Hematopoietic multipotent progenitor cell treated with erythropoietin and hydrocortisone succinate and interleukin-3 and kit ligand, for 6 days (in vitro differentiated cells): Measurements from ENCODE around the gene ZNF133.
A peak's percentile ranks its signal among the peaks of the same experiment; 100 is the strongest.
"Not testable (repeated sequence)": the region's sequence is repeated elsewhere in the genome, so short reads cannot be mapped to it uniquely, and the experiment has no call there.

ENCODE experiments used
- DNase-seq: peaks from one replicate; pipeline ENCODE4 v3.0.0-alpha.2; 2015

The ZNF133 gene

GRCh38 chr20:18287915-18288748, at the start of gene ZNF133:
TSS of gene ZNF133 (plus strand) at chr20:18288527. CDS start at chr20:18305687, 17,160 bp downstream.
- DNase-seq, result peak; percentile 95

GRCh38 chr20:18240997-18241396, 47.3 kb upstream of the ZNF133 start:
- DNase-seq, result no peak

DNA sequence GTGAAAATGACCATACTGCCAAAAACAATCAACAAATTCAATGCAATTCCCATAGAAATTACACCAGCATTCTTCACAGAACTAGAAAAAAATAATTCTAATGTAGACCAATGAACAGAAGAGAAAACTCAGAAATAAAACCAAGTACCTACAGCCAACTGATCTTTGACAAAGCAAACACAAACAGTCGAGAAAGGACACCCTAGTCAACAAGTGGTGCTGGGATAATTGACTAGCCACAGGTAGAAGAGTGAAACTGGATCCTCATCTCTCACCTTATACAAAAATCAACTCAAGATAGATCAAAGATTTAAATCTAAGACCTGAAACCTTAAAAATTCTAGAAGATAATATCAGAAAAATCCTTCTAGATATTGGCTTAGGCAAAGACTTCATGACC, 44.5 kb upstream of the ZNF133 start:
- DNase-seq, result no peak

DNA sequence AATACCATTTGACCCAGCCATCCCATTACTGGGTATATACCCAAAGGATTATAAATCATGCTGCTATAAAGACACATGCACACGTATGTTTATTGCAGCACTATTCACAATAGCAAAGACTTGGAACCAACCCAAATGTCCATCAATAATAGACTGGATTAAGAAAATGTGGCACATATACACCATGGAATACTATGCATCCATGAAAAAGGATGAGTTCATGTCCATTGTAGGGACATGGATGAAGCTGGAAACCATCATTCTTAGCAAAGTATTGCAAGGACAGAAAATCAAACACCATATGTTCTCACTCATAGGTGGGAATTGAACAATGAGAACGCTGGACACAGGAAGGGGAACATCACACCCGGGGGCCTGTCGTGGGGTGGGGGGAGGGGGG, 39.8 kb upstream of the ZNF133 start:
- not testable (repeated sequence) for DNase-seq

DNA sequence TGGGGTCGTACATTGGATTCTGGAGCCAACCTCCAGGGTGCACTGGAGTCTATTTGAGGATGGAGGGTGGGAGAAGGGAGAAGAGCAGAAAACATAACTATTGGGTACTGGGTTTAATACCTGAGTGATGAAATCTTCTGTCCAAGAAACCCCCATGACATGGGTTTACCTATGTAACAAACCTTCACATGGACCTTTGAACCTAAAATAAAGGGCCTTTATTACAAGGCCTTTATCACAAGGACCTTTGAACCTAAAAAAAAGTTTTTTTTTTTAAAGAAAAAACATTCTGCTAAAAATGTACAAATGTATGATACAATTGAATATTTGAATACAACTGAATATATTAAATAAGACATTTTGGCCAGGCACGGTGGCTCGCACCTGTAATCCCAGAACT, 38.1 kb upstream of the ZNF133 start:
- DNase-seq, result no peak

- no peak for DNase-seq
Observed at GRCh38 chr20:18252597-18253451, 35.5 kb upstream of the ZNF133 start.

DNA sequence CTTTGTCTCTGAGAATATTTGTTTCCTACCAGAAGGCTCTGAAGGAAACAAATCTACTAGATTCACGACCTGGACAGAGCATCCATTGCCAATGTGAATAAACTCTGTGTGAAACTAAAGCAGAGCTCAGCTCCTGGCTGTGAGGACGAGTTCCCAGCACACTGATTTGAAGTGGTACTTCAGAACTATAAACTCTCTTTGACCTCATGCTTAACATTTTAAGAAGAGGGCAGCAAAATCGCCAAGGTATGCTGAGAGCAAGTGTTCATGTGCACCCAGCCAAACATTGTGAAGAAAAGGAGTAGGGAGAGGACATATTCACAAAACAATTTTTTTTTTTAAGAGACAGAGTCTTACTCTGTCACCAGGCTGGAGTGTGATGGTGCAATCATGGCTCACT, 33.7 kb upstream of the ZNF133 start:
- DNase-seq, result no peak

DNA sequence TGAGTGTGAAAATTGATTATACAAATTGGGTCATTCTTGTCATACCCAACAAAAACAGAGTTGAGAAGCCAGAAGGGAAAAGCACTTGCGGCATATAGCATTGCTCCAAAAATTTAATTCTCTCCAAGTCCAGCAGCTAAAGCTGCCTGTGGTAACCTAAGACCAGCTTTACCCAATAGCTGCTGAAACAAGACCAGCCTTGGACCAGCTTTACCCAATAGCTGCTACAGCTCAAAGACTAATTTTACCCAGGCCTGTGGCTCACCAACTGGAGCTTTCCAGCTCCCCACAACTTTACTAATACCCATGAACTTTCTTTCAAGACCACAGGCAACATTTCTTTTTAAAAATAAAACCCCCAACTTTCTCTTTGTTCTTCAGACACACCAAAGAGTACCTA, 32.8 kb upstream of the ZNF133 start:
- DNase-seq, result peak; percentile 8

DNA sequence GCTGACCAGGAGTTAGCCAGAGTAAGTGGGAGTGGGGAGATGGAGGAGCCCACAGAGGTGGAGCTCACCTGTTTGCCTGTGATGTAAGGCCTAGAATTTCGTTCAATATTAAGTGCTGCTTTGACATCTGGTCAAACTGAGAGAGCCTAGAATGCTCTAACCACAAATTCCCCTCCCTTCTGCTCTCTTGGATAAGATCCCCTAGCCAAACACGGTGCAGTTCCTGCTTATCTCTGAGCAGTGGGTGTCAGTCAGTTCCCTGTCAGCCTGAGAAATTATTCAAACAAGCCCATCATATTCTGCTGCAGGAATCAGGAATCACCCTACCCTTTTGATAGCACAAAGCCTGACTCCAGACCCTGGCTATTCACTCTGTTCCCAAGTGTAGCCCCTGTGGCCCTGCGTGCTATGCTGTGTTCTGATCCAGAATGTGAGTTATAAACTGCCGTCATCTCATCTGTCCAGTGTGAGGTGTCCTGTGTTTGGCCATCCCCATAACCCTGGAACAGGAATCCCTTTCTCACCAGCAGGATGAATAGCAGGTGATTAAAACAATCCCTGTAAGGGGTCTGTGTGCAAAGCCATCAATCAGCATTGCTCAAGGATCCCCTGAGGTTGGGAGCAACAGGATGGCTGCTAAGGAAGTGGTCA, 31.8 kb upstream of the ZNF133 start:
- DNase-seq, result peak; percentile 96

DNA sequence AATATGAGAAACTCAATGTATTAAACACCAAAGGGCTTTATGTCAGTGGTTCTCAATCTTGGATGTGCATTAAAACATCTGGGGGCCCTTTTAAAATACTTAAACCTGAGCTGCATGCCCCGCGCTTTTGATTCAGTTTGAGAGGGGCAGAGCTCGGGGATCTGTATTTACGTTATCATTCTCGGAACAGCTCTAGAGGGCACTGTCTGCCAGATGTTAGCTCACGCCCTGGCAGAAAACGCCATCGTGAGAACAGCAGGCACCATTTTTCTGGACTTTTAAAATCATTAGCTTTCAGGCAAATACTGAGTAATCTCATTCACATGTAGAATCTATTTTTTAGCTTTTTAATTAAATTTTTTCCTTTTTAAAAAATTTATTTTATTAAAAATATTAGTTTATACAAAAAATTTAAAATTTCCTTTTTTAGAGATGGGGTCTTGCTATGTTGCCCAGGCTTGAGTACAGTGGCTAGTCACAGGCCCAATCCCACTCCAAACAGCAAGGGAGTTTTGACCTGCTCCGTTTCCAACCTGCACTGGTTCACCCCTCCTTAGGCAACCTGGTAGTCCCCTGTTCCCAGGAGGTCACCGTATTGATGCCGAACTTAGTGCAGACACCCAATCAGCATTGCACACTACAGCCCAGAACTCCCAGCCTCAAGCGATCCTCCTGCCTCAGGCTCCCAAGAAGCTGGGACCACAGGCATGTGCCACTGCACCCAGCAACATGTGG, 30.0 kb upstream of the ZNF133 start:
- DNase-seq, result peak; percentile 38

DNA sequence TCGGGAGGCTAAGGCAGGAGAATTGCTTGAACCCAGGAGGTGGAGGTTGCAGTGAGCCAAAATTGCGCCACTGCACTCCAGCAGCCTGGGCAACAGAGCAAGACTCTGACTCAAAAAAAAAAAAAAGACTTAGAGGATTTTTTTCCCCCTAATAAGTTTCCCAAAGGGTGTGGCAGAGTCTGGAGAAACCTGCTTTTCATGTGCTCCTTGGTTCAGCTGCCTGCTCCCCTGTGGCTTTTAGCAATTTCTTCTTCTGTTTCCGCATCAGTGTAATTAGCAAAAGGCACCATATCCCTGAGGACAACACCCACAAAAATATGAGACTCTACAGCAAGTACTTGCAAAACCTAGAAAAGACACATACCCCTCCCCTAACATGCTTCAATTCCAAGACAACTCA, 28.6 kb upstream of the ZNF133 start:
- DNase-seq, result no peak

GRCh38 chr20:18263723-18264122, 24.6 kb upstream of the ZNF133 start:
- no peak for DNase-seq

- no peak for DNase-seq
Observed at GRCh38 chr20:18265441-18265840, 22.9 kb upstream of the ZNF133 start.

GRCh38 chr20:18266282-18266681, 22.0 kb upstream of the ZNF133 start:
- DNase-seq, result no peak

DNA sequence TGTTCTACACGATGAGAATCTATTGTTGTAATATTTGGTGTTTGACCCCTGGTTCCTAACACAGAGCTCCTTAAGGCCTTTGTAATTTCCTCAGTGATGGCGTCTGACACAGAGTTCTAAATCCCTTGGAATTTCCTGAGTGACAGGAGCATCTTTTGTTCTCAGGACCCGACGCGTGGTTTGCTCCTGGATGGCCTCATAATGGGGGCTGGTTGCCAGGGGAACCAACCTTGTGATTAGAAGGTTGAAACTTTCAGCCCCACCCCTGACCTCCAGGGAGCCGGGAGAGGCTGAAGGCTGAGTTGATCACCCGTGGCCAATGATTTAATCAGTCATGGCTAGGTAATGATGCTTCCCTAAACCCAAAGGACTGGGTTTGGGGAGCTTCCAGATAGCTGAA, 20.5 kb upstream of the ZNF133 start:
- DNase-seq, result no peak

- no peak for DNase-seq
Observed at GRCh38 chr20:18271160-18271559, 17.2 kb upstream of the ZNF133 start.

DNA sequence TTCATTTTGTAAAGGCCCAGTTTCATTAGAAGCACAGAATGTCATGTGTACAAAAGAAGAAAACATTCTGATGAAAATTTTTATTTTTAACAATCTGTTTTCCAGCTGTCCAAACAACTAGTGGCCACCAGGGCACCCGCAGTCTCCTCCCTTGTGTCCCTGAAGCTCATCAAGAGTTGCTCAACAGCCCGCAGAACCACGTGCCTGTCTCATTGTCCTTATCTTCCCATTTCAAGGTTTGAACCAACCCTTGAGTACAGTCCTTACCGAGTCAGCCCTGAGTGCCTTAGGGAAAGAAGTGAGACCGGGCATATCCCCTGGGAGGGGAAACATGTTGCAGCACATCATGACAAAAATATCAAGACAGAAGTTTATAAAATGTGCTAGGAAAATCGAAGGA, 15.9 kb upstream of the ZNF133 start:
- DNase-seq, result peak; percentile 46

GRCh38 chr20:18273738-18274137, 14.6 kb upstream of the ZNF133 start:
- no peak for DNase-seq

DNA sequence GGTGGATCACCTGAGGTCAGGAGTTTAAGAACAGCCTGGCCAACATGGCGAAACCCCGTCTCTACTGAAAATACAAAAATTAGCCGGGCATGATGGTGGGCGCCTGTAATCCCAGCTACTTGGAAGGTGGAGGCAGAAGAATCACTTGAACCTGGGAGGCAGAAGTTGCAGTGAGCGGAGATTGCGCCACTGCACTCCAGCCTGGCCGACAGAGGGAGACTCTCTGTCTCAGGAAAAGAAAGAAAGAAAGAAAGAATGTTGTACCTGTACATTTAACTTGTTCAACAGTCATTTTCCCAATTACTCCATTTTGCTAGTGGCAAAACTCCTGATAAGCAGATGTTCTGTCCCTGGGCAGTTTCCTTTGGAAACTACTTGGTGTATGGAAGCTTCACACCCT, 12.4 kb upstream of the ZNF133 start:
- not testable (repeated sequence) for DNase-seq

GRCh38 chr20:18276821-18277220, 11.5 kb upstream of the ZNF133 start:
- DNase-seq, result peak; percentile 93

GRCh38 chr20:18279242-18279641, 9.1 kb upstream of the ZNF133 start:
- no peak for DNase-seq

- no peak for DNase-seq
Observed at GRCh38 chr20:18284805-18285533, 3.4 kb upstream of the ZNF133 start.
